Upper lobe of left lung (tissue), 4 donors: ENCODE results near the gene PLPPR3.

Experiments
- EP300 ChIP-seq, 4 donors: sonication (generic); formaldehyde crosslinking; IDR thresholded peaks; one replicate each; pipeline ENCODE4 v1.5.1; 2017; ENCODE audit warnings: antibody characterized with exemption in 4 of 4, control low read depth in 2 of 4
- POLR2A ChIP-seq, 4 donors: fragments of 450-650 bp; IDR thresholded peaks; one replicate each; pipeline ENCODE4 v1.5.1; 2016 to 2017; ENCODE audit warnings: antibody characterized with exemption in 4 of 4, mild to moderate bottlenecking in 2 of 4
- POLR2AphosphoS5 ChIP-seq, 2 donors: sonication (generic); formaldehyde crosslinking; IDR thresholded peaks; one replicate each; pipeline ENCODE4 v1.5.1; 2017; ENCODE audit warnings: antibody characterized with exemption in 2 of 2
- TF ChIP-seq, protein P1 (sequence below), 6 experiments: fragments of 450-650 bp in 4 of 6; fragments of 200-600 bp in 2 of 6; sonication (generic) in 2 of 6; IDR thresholded peaks; one replicate each; pipeline ENCODE4 v1.5.1; 2016 to 2019; ENCODE audit warnings: antibody characterized with exemption in 6 of 6

GRCh38 chr19:863315-863620 is 41.5 kb upstream of the PLPPR3 start:
- no peak for TF ChIP-seq POLR2AphosphoS5 (IDR thresholded peaks at IDR 0.05)
- TF ChIP-seq, protein P1, sequence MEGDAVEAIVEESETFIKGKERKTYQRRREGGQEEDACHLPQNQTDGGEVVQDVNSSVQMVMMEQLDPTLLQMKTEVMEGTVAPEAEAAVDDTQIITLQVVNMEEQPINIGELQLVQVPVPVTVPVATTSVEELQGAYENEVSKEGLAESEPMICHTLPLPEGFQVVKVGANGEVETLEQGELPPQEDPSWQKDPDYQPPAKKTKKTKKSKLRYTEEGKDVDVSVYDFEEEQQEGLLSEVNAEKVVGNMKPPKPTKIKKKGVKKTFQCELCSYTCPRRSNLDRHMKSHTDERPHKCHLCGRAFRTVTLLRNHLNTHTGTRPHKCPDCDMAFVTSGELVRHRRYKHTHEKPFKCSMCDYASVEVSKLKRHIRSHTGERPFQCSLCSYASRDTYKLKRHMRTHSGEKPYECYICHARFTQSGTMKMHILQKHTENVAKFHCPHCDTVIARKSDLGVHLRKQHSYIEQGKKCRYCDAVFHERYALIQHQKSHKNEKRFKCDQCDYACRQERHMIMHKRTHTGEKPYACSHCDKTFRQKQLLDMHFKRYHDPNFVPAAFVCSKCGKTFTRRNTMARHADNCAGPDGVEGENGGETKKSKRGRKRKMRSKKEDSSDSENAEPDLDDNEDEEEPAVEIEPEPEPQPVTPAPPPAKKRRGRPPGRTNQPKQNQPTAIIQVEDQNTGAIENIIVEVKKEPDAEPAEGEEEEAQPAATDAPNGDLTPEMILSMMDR (IDR thresholded peaks at IDR 0.05): no peak
- TF ChIP-seq POLR2A (IDR thresholded peaks at IDR 0.05): no peak
- no peak for TF ChIP-seq EP300 (IDR thresholded peaks at IDR 0.05)
